Choroid plexus epithelial cell (primary cell): ENCODE data around the gene ITGA2B.
A peak's percentile ranks its signal among the peaks of the same experiment; 100 is the strongest.

ENCODE experiments used
- DNase-seq: peaks from one replicate; pipeline ENCODE4 v3.0.0-alpha.2; 2010; ENCODE audit warnings: low read depth
- H3K4me3 ChIP-seq: 2 replicates; pipeline ENCODE4 v1.5.1; 2011; ENCODE audit warnings: low read depth, mild to moderate bottlenecking, control low read depth, low read length, moderate library complexity
- TF ChIP-seq, protein P1 (sequence below): conservative IDR thresholded peaks from 2 replicates; pipeline ENCODE4 v1.5.1; 2011; ENCODE audit warnings: low read depth, mild to moderate bottlenecking, control low read depth, inconsistent platforms, low read length, moderate library complexity

ITGA2B gene

DNA sequence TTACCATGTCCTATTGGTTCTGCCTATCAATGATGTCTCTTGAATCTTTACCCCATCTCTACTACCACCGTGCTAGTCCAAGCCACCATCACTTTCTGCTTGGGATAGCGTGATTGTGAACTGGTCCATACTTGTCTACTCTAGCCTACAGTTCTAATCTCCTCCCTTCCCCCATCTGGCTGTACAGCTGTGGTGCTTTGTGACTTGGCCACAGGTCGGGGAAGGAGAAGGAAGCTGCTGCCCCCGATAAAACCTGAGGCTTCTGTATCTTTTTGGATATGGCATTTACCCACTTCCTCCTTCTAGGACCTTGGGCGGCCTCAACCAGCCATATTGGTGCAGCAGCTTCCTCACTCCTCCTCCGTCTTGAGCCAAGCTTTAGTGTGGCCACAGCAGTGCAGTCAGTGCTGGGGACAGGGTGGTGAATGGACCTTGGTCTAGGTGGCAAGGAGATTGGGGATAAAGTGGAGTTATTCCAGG lies 314 bp upstream of the ITGA2B start:
- H3K4me3 ChIP-seq = no peak overlapping the region
- TF ChIP-seq, protein P1, sequence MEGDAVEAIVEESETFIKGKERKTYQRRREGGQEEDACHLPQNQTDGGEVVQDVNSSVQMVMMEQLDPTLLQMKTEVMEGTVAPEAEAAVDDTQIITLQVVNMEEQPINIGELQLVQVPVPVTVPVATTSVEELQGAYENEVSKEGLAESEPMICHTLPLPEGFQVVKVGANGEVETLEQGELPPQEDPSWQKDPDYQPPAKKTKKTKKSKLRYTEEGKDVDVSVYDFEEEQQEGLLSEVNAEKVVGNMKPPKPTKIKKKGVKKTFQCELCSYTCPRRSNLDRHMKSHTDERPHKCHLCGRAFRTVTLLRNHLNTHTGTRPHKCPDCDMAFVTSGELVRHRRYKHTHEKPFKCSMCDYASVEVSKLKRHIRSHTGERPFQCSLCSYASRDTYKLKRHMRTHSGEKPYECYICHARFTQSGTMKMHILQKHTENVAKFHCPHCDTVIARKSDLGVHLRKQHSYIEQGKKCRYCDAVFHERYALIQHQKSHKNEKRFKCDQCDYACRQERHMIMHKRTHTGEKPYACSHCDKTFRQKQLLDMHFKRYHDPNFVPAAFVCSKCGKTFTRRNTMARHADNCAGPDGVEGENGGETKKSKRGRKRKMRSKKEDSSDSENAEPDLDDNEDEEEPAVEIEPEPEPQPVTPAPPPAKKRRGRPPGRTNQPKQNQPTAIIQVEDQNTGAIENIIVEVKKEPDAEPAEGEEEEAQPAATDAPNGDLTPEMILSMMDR = no peak
- no peak for DNase-seq

GRCh38 chr17:44387804-44388203 lies 1.6 kb downstream of the ITGA2B start:
- no peak for DNase-seq
- H3K4me3 ChIP-seq = no peak overlapping the region
- TF ChIP-seq, protein P1 = no peak

- peak overlapping the region; percentile 61 for H3K4me3 ChIP-seq
- DNase-seq = no peak
- TF ChIP-seq, protein P1 = no peak
These were observed 3.3 kb downstream of the ITGA2B start for GRCh38 chr17:44386182-44386525.

GRCh38 chr17:44385287-44386181 lies 3.9 kb downstream of the ITGA2B start:
- TF ChIP-seq, protein P1 = peak; percentile 37
- DNase-seq = peak; percentile 64
- peak overlapping the region; percentile 61 for H3K4me3 ChIP-seq

DNA sequence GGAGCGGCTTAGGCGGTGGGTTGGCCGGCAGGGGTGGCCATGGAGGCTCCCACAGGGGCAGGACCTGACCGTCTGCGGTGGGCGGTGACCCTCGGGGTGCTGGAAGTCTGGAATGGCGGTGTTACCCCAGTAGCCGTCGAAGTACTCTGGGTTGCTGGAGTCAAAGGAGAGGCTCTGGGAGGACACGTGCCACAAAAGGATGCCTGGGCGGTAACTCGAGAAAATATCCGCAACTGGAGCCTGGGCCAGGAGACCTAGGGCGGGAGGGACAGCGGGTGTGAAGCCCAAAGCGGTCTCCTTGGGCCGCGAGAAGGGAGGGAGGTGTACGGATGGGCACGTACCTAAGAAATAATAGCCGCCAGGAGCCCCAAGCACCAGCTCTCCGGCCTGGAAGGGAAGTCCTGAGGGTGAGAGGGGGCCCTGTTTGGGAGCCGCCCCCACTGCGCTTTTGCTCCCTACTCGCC lies 4.6 kb downstream of the ITGA2B start:
- TF ChIP-seq, protein P1 = no peak
- DNase-seq = no peak
- H3K4me3 ChIP-seq = peak overlapping the region; percentile 61

DNA sequence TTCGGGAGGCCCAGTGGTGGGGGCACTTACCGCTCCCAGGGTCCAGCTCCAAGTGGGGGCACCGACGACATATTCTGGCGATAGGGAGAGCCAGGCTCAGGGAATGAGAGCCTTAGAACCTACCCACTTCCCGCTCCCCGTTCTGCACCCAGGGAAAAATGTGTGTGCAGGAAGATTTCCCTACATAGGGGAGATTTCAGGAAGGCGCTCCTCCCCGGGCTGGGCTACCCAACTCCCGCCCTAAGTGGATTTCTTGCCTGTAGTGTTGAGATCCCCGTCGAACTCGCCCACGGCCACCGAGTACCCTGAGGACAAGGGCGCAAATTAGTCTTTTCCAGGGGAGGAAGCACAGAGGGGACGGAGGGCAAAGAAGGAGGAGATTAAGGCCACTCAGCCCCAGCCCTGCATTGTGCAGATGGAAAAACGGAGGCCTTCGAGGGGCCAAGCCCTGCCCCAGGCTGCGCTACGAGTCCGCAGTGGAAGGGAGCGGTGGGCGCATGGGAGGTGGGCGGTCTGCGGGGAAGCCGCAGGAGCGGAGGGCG lies 5.1 kb downstream of the ITGA2B start:
- TF ChIP-seq, protein P1 = no peak
- no peak for DNase-seq
- no peak overlapping the region for H3K4me3 ChIP-seq
